ENCODE results near the gene HMGB3.
"Not testable (repeated sequence)": the region's sequence is repeated elsewhere in the genome, so short reads cannot be mapped to it uniquely, and the experiment has no call there.

Gene HMGB3

GRCh38 chrX:150982788-150983520, at the start of gene HMGB3:
Gene HMGB3, plus strand, starts transcription at chrX:150983335. Its CDS starts 2,265 bp downstream, at chrX:150985600.
- DNase-seq, result peak; percentile 79

GRCh38 chrX:150933945-150934350, 49.2 kb upstream of the HMGB3 start:
- no peak for DNase-seq

GRCh38 chrX:150934453-150934852, 48.7 kb upstream of the HMGB3 start:
- no peak for DNase-seq

- no peak for DNase-seq
Observed at GRCh38 chrX:150935467-150935866, 47.7 kb upstream of the HMGB3 start.

GRCh38 chrX:150936556-150936955, 46.6 kb upstream of the HMGB3 start:
- no peak for DNase-seq

GRCh38 chrX:150940844-150941495, 42.2 kb upstream of the HMGB3 start:
- no peak for DNase-seq

- DNase-seq, result no peak
Observed at GRCh38 chrX:150941580-150941979, 41.6 kb upstream of the HMGB3 start.

- no peak for DNase-seq
Observed at GRCh38 chrX:150942942-150943594, 40.1 kb upstream of the HMGB3 start.

GRCh38 chrX:150944233-150944632, 38.9 kb upstream of the HMGB3 start:
- no peak for DNase-seq

GRCh38 chrX:150954951-150955350, 28.2 kb upstream of the HMGB3 start:
- DNase-seq, result no peak

- DNase-seq, result no peak
Observed at GRCh38 chrX:150955590-150955989, 27.5 kb upstream of the HMGB3 start.

- DNase-seq, result no peak
Observed at GRCh38 chrX:150958177-150958576, 25.0 kb upstream of the HMGB3 start.

- no peak for DNase-seq
Observed at GRCh38 chrX:150959557-150959956, 23.6 kb upstream of the HMGB3 start.

GRCh38 chrX:150961631-150962030, 21.5 kb upstream of the HMGB3 start:
- no peak for DNase-seq

- DNase-seq, result not testable (repeated sequence)
Observed at GRCh38 chrX:150964416-150964815, 18.7 kb upstream of the HMGB3 start.

- DNase-seq, result no peak
Observed at GRCh38 chrX:150966235-150966634, 16.9 kb upstream of the HMGB3 start.

GRCh38 chrX:150966742-150967141, 16.4 kb upstream of the HMGB3 start:
- DNase-seq, result no peak

- DNase-seq, result no peak
Observed at GRCh38 chrX:150967786-150968185, 15.3 kb upstream of the HMGB3 start.

- no peak for DNase-seq
Observed at GRCh38 chrX:150968862-150969720, 14.0 kb upstream of the HMGB3 start.

GRCh38 chrX:150972450-150972849, 10.7 kb upstream of the HMGB3 start:
- DNase-seq, result no peak

GRCh38 chrX:150975655-150976390, 7.3 kb upstream of the HMGB3 start:
- DNase-seq, result no peak

GRCh38 chrX:150977411-150978162, 5.5 kb upstream of the HMGB3 start:
- DNase-seq, result no peak
